ENCODE measurements around the gene PHLDB2. TPM values are rescaled to one million over a fixed set of nuclear protein-coding genes. Genes with fewer than 3 reads are reported as not detected.

PHLDB2 gene
- total and polyA plus RNA-seq, 2 of the 13 experiments (the other 11 are each of a cell fraction or from before 2014, with no cell fraction given), result 8.4 to 23.6 TPM

DNA sequence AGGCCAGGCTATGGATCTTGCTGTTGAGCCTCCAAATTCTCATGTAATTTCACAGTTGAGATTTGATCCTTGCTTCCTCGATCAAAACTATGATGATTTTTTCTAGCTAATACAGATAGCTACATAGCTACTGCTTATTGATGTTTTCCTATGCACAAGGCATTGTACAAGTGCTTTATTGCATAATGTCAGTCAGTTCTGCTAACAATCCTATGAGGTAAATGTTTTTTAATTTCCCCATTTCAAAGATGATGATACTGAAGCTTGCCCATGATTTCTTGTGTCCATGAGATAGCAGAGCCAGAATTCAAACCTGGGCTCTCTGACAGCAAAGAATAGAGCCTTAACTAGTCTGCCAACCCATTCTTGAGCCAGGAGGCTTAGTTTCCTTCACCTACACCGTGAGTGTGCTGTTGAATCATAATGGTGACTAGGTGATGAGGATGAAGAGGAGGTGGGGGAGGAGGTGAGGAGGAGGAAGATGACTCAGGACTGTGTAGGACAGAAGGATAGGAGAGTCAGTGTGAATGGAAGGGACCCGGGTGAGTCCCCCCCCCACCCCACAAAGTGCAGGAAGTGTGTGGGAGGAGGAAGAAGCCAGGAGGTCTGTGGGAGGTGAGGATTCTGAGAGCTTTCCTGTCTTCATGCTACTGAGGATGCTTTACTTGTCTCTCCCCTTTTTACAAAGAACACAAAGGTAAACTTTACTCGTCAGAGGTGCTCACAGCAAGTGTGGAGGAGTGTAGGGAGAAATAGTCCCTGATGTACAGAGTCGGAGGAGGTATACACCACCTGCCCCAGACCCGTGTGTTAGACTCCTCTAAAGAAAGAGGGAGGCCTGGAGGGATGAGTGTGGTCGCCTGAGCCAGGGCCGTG lies 143.3 kb downstream of the PHLDB2 start:
- no TSS peak for BruUV-seq (replicated peaks)
- Histone ChIP-seq H3K9me3 (ENCODE audit: low read length) (no peaks in the 10 kb centered on the region), H3K79me2 (ENCODE audit: insufficient read depth, low read length) (no peaks in the 10 kb centered on the region), H4K20me1 (ENCODE audit: insufficient read depth, low read length) (no peaks in the 10 kb centered on the region), H2AFZ (ENCODE audit: low read length) (no peak overlapping the region), H3K4me3 (replicated peaks in 1 of 3; ENCODE audit: insufficient read depth in 1 of 3, low read depth in 2 of 3, low read length in 3 of 3) (no peak overlapping the region), H3K27ac (ENCODE audit: extremely low read length, insufficient read depth, low read length) (no peak overlapping the region), H3K27me3 (ENCODE audit: control insufficient read depth in 1 of 2, insufficient read depth in 2 of 2, low read length in 2 of 2) (peaks cover 5 to 23% of the 10 kb centered on the region in 2 experiments), H3K36me3 (replicated peaks in 1 of 2; ENCODE audit: control insufficient read depth in 1 of 2, insufficient read depth in 2 of 2, low read length in 2 of 2) (no peaks in the 10 kb centered on the region), H3K4me2 (ENCODE audit: low read depth, low read length) (no peak overlapping the region), H3K4me1 (ENCODE audit: insufficient read depth, low read length) (peaks cover 29% of the 10 kb centered on the region), H3K9ac (ENCODE audit: insufficient read depth, low read depth, low read length) (no peak overlapping the region)
- in situ Hi-C loops (cut with HindIII; ENCODE audit: extremely low pct_ligation_motif_present, low pct_unique_long_range_greater_than_20kb) (no loop called here), intact Hi-C loops (cut with micrococcal nuclease; ENCODE audit: unreplicated experiment) (no loop called here)
- ChIA-PET CTCF (ENCODE audit: low intra/inter-chr PET ratio, low total read pairs) (no interaction called here), POLR2A (no interaction called here)
- ATAC-seq (no peak), FAIRE-seq (no peak), DNase-seq (ENCODE audit: low spot score) (no peak)
- 18% methylated on average over 8 of the region's 8 CpGs for WGBS (ENCODE audit: low lambda C conversion rate)
- no peak for TF ChIP-seq CBX1 (IDR thresholded peaks at IDR 0.05; ENCODE audit: low read depth)
- TF ChIP-seq, protein P1, sequence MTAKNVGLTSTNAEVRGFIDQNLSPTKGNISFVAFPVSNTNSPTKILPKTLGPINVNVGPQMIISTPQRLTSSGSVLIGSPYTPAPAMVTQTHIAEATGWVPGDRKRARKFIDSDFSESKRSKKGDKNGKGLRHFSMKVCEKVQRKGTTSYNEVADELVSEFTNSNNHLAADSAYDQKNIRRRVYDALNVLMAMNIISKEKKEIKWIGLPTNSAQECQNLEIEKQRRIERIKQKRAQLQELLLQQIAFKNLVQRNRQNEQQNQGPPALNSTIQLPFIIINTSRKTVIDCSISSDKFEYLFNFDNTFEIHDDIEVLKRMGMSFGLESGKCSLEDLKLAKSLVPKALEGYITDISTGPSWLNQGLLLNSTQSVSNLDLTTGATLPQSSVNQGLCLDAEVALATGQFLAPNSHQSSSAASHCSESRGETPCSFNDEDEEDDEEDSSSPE (CRISPR knock-in tag; IDR thresholded peaks at IDR 0.05), result no peak
- no peak for TF ChIP-seq HDAC1 (CRISPR knock-in tag; IDR thresholded peaks at IDR 0.05)
- TF ChIP-seq NFIB (CRISPR knock-in tag; IDR thresholded peaks at IDR 0.05; ENCODE audit: borderline replicate concordance), result no peak
- no peak for TF ChIP-seq IKZF1 (IDR thresholded peaks at IDR 0.05)
- TF ChIP-seq ZNF850 (CRISPR knock-in tag; conservative IDR thresholded peaks at IDR 0.05), result no peak
- TF ChIP-seq, protein P2, sequence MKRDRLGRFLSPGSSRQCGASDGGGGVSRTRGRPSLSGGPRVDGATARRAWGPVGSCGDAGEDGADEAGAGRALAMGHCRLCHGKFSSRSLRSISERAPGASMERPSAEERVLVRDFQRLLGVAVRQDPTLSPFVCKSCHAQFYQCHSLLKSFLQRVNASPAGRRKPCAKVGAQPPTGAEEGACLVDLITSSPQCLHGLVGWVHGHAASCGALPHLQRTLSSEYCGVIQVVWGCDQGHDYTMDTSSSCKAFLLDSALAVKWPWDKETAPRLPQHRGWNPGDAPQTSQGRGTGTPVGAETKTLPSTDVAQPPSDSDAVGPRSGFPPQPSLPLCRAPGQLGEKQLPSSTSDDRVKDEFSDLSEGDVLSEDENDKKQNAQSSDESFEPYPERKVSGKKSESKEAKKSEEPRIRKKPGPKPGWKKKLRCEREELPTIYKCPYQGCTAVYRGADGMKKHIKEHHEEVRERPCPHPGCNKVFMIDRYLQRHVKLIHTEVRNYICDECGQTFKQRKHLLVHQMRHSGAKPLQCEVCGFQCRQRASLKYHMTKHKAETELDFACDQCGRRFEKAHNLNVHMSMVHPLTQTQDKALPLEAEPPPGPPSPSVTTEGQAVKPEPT (CRISPR knock-in tag; IDR thresholded peaks at IDR 0.05; ENCODE audit: low read depth), result no peak
- TF ChIP-seq KLF11 (CRISPR knock-in tag; IDR thresholded peaks at IDR 0.05), result no peak
- TF ChIP-seq U2AF1 (optimal IDR thresholded peaks at IDR 0.05; ENCODE audit: low read depth, low read length), result no peak
- no peak for TF ChIP-seq TOE1 (CRISPR knock-in tag; IDR thresholded peaks at IDR 0.05)
- no peak for TF ChIP-seq ZNF7 (CRISPR knock-in tag; IDR thresholded peaks at IDR 0.05)
- TF ChIP-seq ARNT (IDR thresholded peaks at IDR 0.05), result no peak
- TF ChIP-seq ZNF350 (CRISPR knock-in tag; IDR thresholded peaks at IDR 0.05; ENCODE audit: borderline replicate concordance, low read depth), result no peak
- no peak for TF ChIP-seq ZNF761 (CRISPR knock-in tag; conservative IDR thresholded peaks at IDR 0.05)
- no peak for TF ChIP-seq ZNF337 (CRISPR knock-in tag; IDR thresholded peaks at IDR 0.05; ENCODE audit: borderline replicate concordance, low read depth)
- no peak for TF ChIP-seq RAD21 (CRISPR knock-in tag; IDR thresholded peaks at IDR 0.05)
- TF ChIP-seq CENPT (CRISPR knock-in tag; IDR thresholded peaks at IDR 0.05; ENCODE audit: low read depth), result no peak
- TF ChIP-seq ZNF430 (CRISPR knock-in tag; IDR thresholded peaks at IDR 0.05), result no peak
- no peak for TF ChIP-seq SOX6 (IDR thresholded peaks at IDR 0.05)
- no peak for TF ChIP-seq SOX6 (CRISPR knock-in tag; IDR thresholded peaks at IDR 0.05)
